Thyroid gland (tissue), 4 donors: ENCODE measurements around the gene STX16.

ENCODE experiments used
- CTCF ChIP-seq, 6 experiments: fragments of 200-600 bp in 3 of 6; fragments of 450-650 bp in 3 of 6; sonication (generic) in 3 of 6; IDR thresholded peaks; one replicate each; pipeline ENCODE4 v1.5.1; 2016 to 2019; ENCODE audit warnings: antibody characterized with exemption in 6 of 6, mild to moderate bottlenecking in 2 of 6, inconsistent platforms in 1 of 6, moderate library complexity in 1 of 6
- POLR2A ChIP-seq, 2 donors: fragments of 450-650 bp; IDR thresholded peaks; one replicate each; pipeline ENCODE4 v1.6.1; 2017; ENCODE audit warnings: antibody characterized with exemption in 2 of 2, mild to moderate bottlenecking in 2 of 2, moderate library complexity in 1 of 2

DNA sequence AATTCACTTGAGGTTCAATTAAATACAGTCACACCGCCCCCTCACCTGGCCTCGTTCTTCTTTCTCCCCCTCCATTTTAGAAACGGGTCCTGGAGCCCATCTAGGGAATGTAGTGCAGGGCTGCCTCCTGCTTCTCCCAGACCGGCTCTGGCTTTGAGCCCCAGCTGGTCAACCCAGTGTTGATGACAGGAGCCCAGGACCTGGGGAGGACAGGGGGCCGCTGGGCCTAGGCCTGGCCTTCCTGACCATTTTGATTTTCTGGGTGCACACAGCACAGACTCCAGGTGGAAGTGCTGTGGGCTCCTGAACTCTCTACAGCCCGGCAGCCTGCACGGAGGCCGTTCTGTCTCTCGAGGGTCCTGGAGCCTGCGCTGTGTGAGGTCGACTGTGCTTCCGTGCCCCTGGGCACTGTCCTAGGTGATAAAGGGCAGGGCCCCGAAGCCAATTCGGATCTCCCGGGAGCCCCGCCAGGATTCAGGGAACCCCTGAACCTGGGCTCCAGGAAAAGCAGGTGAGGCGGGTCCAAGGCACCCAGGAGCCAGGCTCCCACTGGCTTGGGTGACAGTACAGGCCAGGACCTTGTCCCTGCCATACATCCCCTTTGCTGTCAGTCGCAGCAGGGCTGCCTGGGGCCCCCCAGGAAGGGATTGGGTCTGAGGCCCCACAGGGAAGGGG is 64.9 kb downstream of the STX16 start:
- TF ChIP-seq CTCF (IDR thresholded peaks at IDR 0.05) (no peak), POLR2A (IDR thresholded peaks at IDR 0.05) (no peak)
